ENCODE measurements around the gene MCM3AP.

DNA sequence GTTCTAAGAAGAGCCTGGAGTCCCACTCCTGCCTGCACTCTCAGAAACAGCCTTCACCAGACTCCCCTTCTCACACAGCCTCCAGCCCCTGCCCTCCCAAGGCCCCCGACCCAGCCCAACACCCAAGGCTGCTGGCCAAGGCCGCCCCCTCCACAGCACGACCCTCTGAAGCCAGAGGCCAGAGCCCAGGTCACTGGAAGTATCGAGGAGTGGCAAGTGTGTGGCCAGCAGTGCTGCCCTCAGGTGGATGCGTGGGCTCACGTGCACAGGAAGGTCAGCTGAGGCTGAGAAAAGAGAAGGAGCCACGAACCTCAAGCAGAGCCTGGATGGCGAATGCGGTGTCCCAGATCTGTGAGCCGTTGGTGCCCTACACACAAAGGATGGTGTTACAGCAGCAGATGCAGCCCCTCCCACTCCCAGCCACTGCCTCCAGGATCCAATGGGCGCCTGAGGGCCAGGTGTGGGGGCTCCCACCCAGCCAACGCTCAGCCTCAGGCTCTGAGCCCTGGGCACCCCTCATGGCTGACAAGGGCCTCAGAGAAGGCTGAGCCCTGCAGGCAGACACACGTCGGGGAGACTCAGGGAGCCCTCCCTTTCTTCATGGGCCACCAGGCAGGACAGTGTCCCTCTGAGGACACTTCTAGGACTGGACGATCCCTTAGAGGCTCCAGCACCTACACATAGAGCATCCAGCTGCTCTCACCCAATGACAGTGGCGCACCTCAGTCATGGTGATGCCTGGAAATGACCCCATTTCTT is 74.9 kb downstream of the MCM3AP start:
- TF ChIP-seq GATA2 (IDR thresholded peaks at IDR 0.05; ENCODE audit: low read depth, low read length) (no peak), GATA3 (IDR thresholded peaks at IDR 0.05; ENCODE audit: low read depth, low read length) (no peak)

Data from SH-SY5Y (cell line).